Stimulated activated CD4-positive, alpha-beta T cell treated with anti-CD3 and anti-CD28 coated beads, TNF-alpha, amount 100 ng/mL, for 4 hours (primary cell): Measurements from ENCODE around the gene BEAN1.
A peak's percentile ranks its signal among the peaks of the same experiment; 100 is the strongest.
"Not testable (repeated sequence)": the region's sequence is repeated elsewhere in the genome, so short reads cannot be mapped to it uniquely, and the experiment has no call there.

Source experiments
- DNase-seq, 3 experiments: peaks; one replicate each; pipeline ENCODE4 v3.0.0-alpha.2; 2020; ENCODE audit warnings: low read depth in 3 of 3

Gene BEAN1

GRCh38 chr16:66508914-66509496, 81.9 kb downstream of the BEAN1 start:
- DNase-seq, result no peak

GRCh38 chr16:66509576-66509975, 82.5 kb downstream of the BEAN1 start:
- DNase-seq, result no peak

- DNase-seq, result no peak
Measured at GRCh38 chr16:66510298-66510697, 83.2 kb downstream of the BEAN1 start.

- no peak for DNase-seq
Measured at GRCh38 chr16:66510711-66511601, 83.9 kb downstream of the BEAN1 start.

- DNase-seq, result no peak
Measured at GRCh38 chr16:66511602-66512271, 84.6 kb downstream of the BEAN1 start.

GRCh38 chr16:66512272-66513110, 85.4 kb downstream of the BEAN1 start:
- DNase-seq, result no peak

GRCh38 chr16:66513111-66513723, 86.1 kb downstream of the BEAN1 start:
- DNase-seq, result no peak

- not testable (repeated sequence) for DNase-seq
Measured at GRCh38 chr16:66514391-66514790, 87.3 kb downstream of the BEAN1 start.

GRCh38 chr16:66514980-66515595, 88.0 kb downstream of the BEAN1 start:
- DNase-seq, result not testable (repeated sequence)

- no peak for DNase-seq
Measured at GRCh38 chr16:66515596-66516508, 88.8 kb downstream of the BEAN1 start.

GRCh38 chr16:66516509-66516807, 89.4 kb downstream of the BEAN1 start:
- DNase-seq, result no peak

- DNase-seq, result peak; percentile 31 to 60 (median 44)
Measured at GRCh38 chr16:66516808-66517585, 89.9 kb downstream of the BEAN1 start.

GRCh38 chr16:66517586-66518263, 90.6 kb downstream of the BEAN1 start:
- no peak for DNase-seq

GRCh38 chr16:66519482-66520373, 92.6 kb downstream of the BEAN1 start:
- DNase-seq, result no peak

- no peak for DNase-seq
Measured at GRCh38 chr16:66520406-66521170, 93.5 kb downstream of the BEAN1 start.

- DNase-seq, result no peak
Measured at GRCh38 chr16:66521252-66521713, 94.2 kb downstream of the BEAN1 start.
